Measurements from ENCODE around the gene CARD11.

The CARD11 gene

GRCh38 chr7:2861509-2861908 lies 182.2 kb downstream of the CARD11 start:
- Histone ChIP-seq H3K27me3 (ENCODE audit: insufficient read depth, low read length, poor library complexity, severe bottlenecking) (no peaks in the 10 kb centered on the region), H3K4me1 (ENCODE audit: insufficient read depth, low read length, poor library complexity, severe bottlenecking) (peaks cover 14% of the 10 kb centered on the region), H2AFZ (ENCODE audit: low read length) (no peak overlapping the region), H3F3A (ENCODE audit: low read depth) (no peaks in the 10 kb centered on the region), H3K36me3 (ENCODE audit: insufficient read depth, low read length) (no peaks in the 10 kb centered on the region), H3K4me3 (ENCODE audit: low read length, poor library complexity, severe bottlenecking) (no peak overlapping the region), H3K9ac (ENCODE audit: low read depth, low read length, poor library complexity, severe bottlenecking) (no peak overlapping the region), H3K79me2 (ENCODE audit: insufficient read depth, low read length) (no peaks in the 10 kb centered on the region), H3K9me2 (replicated peaks; ENCODE audit: low read depth, low read length) (no peaks in the 10 kb centered on the region), H3K4me2 (ENCODE audit: low read depth, low read length, poor library complexity, severe bottlenecking) (no peak overlapping the region), H4K20me1 (ENCODE audit: insufficient read depth, low read length, poor library complexity, severe bottlenecking) (no peaks in the 10 kb centered on the region), H3K9me3 (ENCODE audit: insufficient read depth, low read depth, low read length) (no peaks in the 10 kb centered on the region)
- TF ChIP-seq EZH2phosphoT487 (IDR thresholded peaks at IDR 0.05; ENCODE audit: borderline replicate concordance) (no peak), CTCF (conservative IDR thresholded peaks at IDR 0.05; ENCODE audit: low read length) (no peak)

- Histone ChIP-seq H3K79me2 (ENCODE audit: insufficient read depth, low read length) (no peaks in the 10 kb centered on the region), H2AFZ (ENCODE audit: low read length) (no peak overlapping the region), H3K9ac (ENCODE audit: low read depth, low read length, poor library complexity, severe bottlenecking) (no peak overlapping the region), H3K9me2 (replicated peaks; ENCODE audit: low read depth, low read length) (no peaks in the 10 kb centered on the region), H3K27me3 (ENCODE audit: insufficient read depth, low read length, poor library complexity, severe bottlenecking) (no peaks in the 10 kb centered on the region), H3K9me3 (ENCODE audit: insufficient read depth, low read depth, low read length) (no peaks in the 10 kb centered on the region), H3K4me3 (ENCODE audit: low read length, poor library complexity, severe bottlenecking) (no peak overlapping the region), H3K4me2 (ENCODE audit: low read depth, low read length, poor library complexity, severe bottlenecking) (no peak overlapping the region), H3K4me1 (ENCODE audit: insufficient read depth, low read length, poor library complexity, severe bottlenecking) (peaks cover 14% of the 10 kb centered on the region), H3F3A (ENCODE audit: low read depth) (no peaks in the 10 kb centered on the region), H4K20me1 (ENCODE audit: insufficient read depth, low read length, poor library complexity, severe bottlenecking) (no peaks in the 10 kb centered on the region), H3K36me3 (ENCODE audit: insufficient read depth, low read length) (no peaks in the 10 kb centered on the region)
- TF ChIP-seq CTCF (conservative IDR thresholded peaks at IDR 0.05; ENCODE audit: low read length) (no peak), EZH2phosphoT487 (IDR thresholded peaks at IDR 0.05; ENCODE audit: borderline replicate concordance) (no peak)
Measured at GRCh38 chr7:2860627-2861133, 183.0 kb downstream of the CARD11 start.

- Histone ChIP-seq H3K36me3 (ENCODE audit: insufficient read depth, low read length) (no peaks in the 10 kb centered on the region), H3K79me2 (ENCODE audit: insufficient read depth, low read length) (no peaks in the 10 kb centered on the region), H3K4me2 (ENCODE audit: low read depth, low read length, poor library complexity, severe bottlenecking) (no peak overlapping the region), H3K4me3 (ENCODE audit: low read length, poor library complexity, severe bottlenecking) (no peak overlapping the region), H3K9ac (ENCODE audit: low read depth, low read length, poor library complexity, severe bottlenecking) (no peak overlapping the region), H3F3A (ENCODE audit: low read depth) (no peaks in the 10 kb centered on the region), H3K9me2 (replicated peaks; ENCODE audit: low read depth, low read length) (no peaks in the 10 kb centered on the region), H2AFZ (ENCODE audit: low read length) (no peak overlapping the region), H4K20me1 (ENCODE audit: insufficient read depth, low read length, poor library complexity, severe bottlenecking) (no peaks in the 10 kb centered on the region), H3K27me3 (ENCODE audit: insufficient read depth, low read length, poor library complexity, severe bottlenecking) (no peaks in the 10 kb centered on the region), H3K9me3 (ENCODE audit: insufficient read depth, low read depth, low read length) (no peaks in the 10 kb centered on the region), H3K4me1 (ENCODE audit: insufficient read depth, low read length, poor library complexity, severe bottlenecking) (peaks cover 14% of the 10 kb centered on the region)
- TF ChIP-seq EZH2phosphoT487 (IDR thresholded peaks at IDR 0.05; ENCODE audit: borderline replicate concordance), result no peak
- TF ChIP-seq CTCF (conservative IDR thresholded peaks at IDR 0.05; ENCODE audit: low read length), result no peak
Measured at GRCh38 chr7:2859952-2860351, 183.7 kb downstream of the CARD11 start.
